HepG2 (cell line): Measurements from ENCODE around the gene IMPDH1. TPM values are rescaled to one million over a fixed set of nuclear protein-coding genes. Genes with fewer than 3 reads are reported as not detected.

Source experiments
- ATAC-seq: fragments of 200-7000 bp; cut with Tn5 transposase; 3 replicates; pipeline ENCODE4 v1.9.1; 2020; ENCODE audit warnings: mild to moderate bottlenecking, moderate library complexity
- BruUV-seq: library from RNA; stranded (reverse); fragments of 400-500 nt; replicated peaks from 2 replicates; lab custom pipeline; 2021; lab: Mats Ljungman, UMichigan
- CTCF ChIA-PET: fragments of 300-600 bp; formaldehyde crosslinking; extraction: SDS; loops from one replicate; lab custom pipeline; 2021; ENCODE audit warnings: low total read pairs, inconsistent platforms, low intra/inter-chr PET ratio; lab: Yijun Ruan, JAX
- POLR2A ChIA-PET: fragments of 350-600 bp; sonication (Branson Sonifier 250); formaldehyde crosslinking; loops from one replicate; lab custom pipeline; 2020; ENCODE audit warnings: antibody characterized with exemption, inconsistent platforms; lab: Yijun Ruan, JAX
- DNase-seq: peaks from one replicate; pipeline ENCODE4 v3.0.0-alpha.2; 2015; ENCODE audit warnings: low spot score
- FAIRE-seq: peaks from 3 replicates; lab custom pipeline; 2011; peaks lifted over from hg19 to GRCh38; lab: Jason Lieb, UNC
- H2AFZ ChIP-seq: one replicate; pipeline ENCODE4 v1.6.1; 2011; ENCODE audit warnings: low read length, inconsistent platforms
- H3K27ac ChIP-seq: fragments of 300-600 bp; 3 replicates; pipeline ENCODE4 v1.8.0; 2011; ENCODE audit warnings: mixed run types, mild to moderate bottlenecking, mixed read lengths, low read length, inconsistent platforms; ENCODE audit not compliant: insufficient read depth; ENCODE audit errors: extremely low read length
- H3K27me3 ChIP-seq, 2 experiments: fragments of 200-600 bp in 1 of 2; 2 replicates in 1 of 2; 3 replicates in 1 of 2; pipeline versions ENCODE4 v1.6.0 to v1.8.0; 2011; ENCODE audit warnings: low read length in 2 of 2, mild to moderate bottlenecking in 2 of 2, moderate library complexity in 2 of 2, inconsistent platforms in 1 of 2; ENCODE audit not compliant: insufficient read depth in 2 of 2, control insufficient read depth in 1 of 2
- H3K36me3 ChIP-seq, 2 experiments: fragments of 200-600 bp in 1 of 2; replicated peaks in 1 of 2; 2 replicates in 1 of 2; 3 replicates in 1 of 2; pipeline versions ENCODE4 v1.5.1 to v1.8.0; 2011; ENCODE audit warnings: low read length in 2 of 2, inconsistent platforms in 1 of 2; ENCODE audit not compliant: insufficient read depth in 2 of 2, control insufficient read depth in 1 of 2
- H3K4me1 ChIP-seq: 2 replicates; pipeline ENCODE4 v1.5.1; 2012; ENCODE audit warnings: low read length, inconsistent platforms; ENCODE audit not compliant: insufficient read depth
- H3K4me2 ChIP-seq: 2 replicates; pipeline ENCODE4 v1.6.0; 2011; ENCODE audit warnings: low read depth, low read length, inconsistent platforms
- H3K4me3 ChIP-seq, 3 experiments: fragments of 200-600 bp in 1 of 3; sonication (generic), shearing (Covaris generic) in 1 of 3; replicated peaks in 1 of 3; 2 replicates each; pipeline ENCODE4 v1.5.1; 2011 to 2016; ENCODE audit warnings: low read length in 3 of 3, inconsistent platforms in 2 of 3, low read depth in 2 of 3, mild to moderate bottlenecking in 2 of 3, control low read depth in 1 of 3, mixed read lengths in 1 of 3; ENCODE audit not compliant: insufficient read depth in 1 of 3
- H3K79me2 ChIP-seq: one replicate; pipeline ENCODE4 v1.6.1; 2011; ENCODE audit warnings: low read length, inconsistent platforms; ENCODE audit not compliant: insufficient read depth
- H3K9ac ChIP-seq: 2 replicates; pipeline ENCODE4 v1.6.0; 2011; ENCODE audit warnings: mild to moderate bottlenecking, low read depth, low read length, inconsistent platforms; ENCODE audit not compliant: insufficient read depth
- H3K9me3 ChIP-seq: 2 replicates; pipeline ENCODE4 v1.5.1; 2012; ENCODE audit warnings: mild to moderate bottlenecking, low read length
- H4K20me1 ChIP-seq: 2 replicates; pipeline ENCODE4 v1.6.0; 2011; ENCODE audit warnings: inconsistent platforms, mild to moderate bottlenecking, low read length, moderate library complexity; ENCODE audit not compliant: insufficient read depth
- AGO1 ChIP-seq: fragments of 200-400 bp; formaldehyde crosslinking; IDR thresholded peaks from 2 replicates; pipeline ENCODE4 v1.6.1; 2017; ENCODE audit warnings: mild to moderate bottlenecking, low read depth, low read length, moderate library complexity; ENCODE audit not compliant: poor library complexity, severe bottlenecking
- CEBPG ChIP-seq: IDR thresholded peaks from 2 replicates; pipeline ENCODE4 v1.6.1; 2016
- ELF1 ChIP-seq: sonication (generic); formaldehyde crosslinking; IDR thresholded peaks from 2 replicates; pipeline ENCODE4 v1.4.0; 2020; ENCODE audit warnings: missing genetic modification reagents
- PAF1 ChIP-seq: IDR thresholded peaks from 2 replicates; pipeline ENCODE4 v1.6.1; 2016; ENCODE audit warnings: missing genetic modification reagents, missing compliant biosample characterization
- PHF21A ChIP-seq: sonication (generic); formaldehyde crosslinking; IDR thresholded peaks from 2 replicates; pipeline ENCODE4 v1.5.0; 2020; ENCODE audit warnings: mild to moderate bottlenecking, missing genetic modification reagents
- ZFP41 ChIP-seq: sonication (generic); formaldehyde crosslinking; IDR thresholded peaks from 2 replicates; pipeline ENCODE4 v1.4.0; 2020; ENCODE audit warnings: mild to moderate bottlenecking, missing genetic modification reagents, borderline replicate concordance
- ZNF329 ChIP-seq: sonication (generic); formaldehyde crosslinking; IDR thresholded peaks from 2 replicates; pipeline ENCODE4 v1.9.0; 2021; ENCODE audit warnings: low read depth, mild to moderate bottlenecking, missing genetic modification reagents
- ZNF430 ChIP-seq: sonication (generic); formaldehyde crosslinking; IDR thresholded peaks from 2 replicates; pipeline ENCODE4 v1.9.0; 2021; ENCODE audit warnings: mild to moderate bottlenecking, missing genetic modification reagents
- ZNF577 ChIP-seq: sonication (generic); formaldehyde crosslinking; IDR thresholded peaks from 2 replicates; pipeline ENCODE4 v1.4.0; 2020; ENCODE audit warnings: mild to moderate bottlenecking, low read depth, missing genetic modification reagents, borderline replicate concordance
- WGBS: methylation state at CpG from one replicate; pipeline ENCODE4 v1.1.6; 2017; ENCODE audit warnings: low lambda C conversion rate; 5-methylcytosine and 5-hydroxymethylcytosine counted together
- in situ Hi-C: cut with HindIII; loops from 2 replicates; pipeline ENCODE4 v1.10.0; 2017; ENCODE audit warnings: low pct_unique_long_range_greater_than_20kb; ENCODE audit not compliant: extremely low pct_ligation_motif_present
- intact Hi-C: fragments of 100-400 bp; cut with micrococcal nuclease; formaldehyde crosslinking; loops from one replicate; pipeline ENCODE4 v1.10.0; 2022; ENCODE audit not compliant: unreplicated experiment
- polyA plus RNA-seq, 8 experiments: library from polyadenylated mRNA; depleted of rRNA in 3 of 8; stranded (reverse) in 7 of 8; unstranded in 1 of 8; fragments of >200 nt; fragmentation: Illumina TruSeq in 4 of 8; extraction: Trizol in 4 of 8; gene quantifications; 2 replicates each; pipeline versions ENCODE4 v1.2.1 to v1.2.3, GENCODE V29; 2011 to 2016; ENCODE audit warnings: low read depth in 4 of 8, missing spikeins in 1 of 8, mixed read lengths in 1 of 8; ENCODE audit not compliant: insufficient read depth in 1 of 8
- total RNA-seq, 5 experiments: library from RNA; depleted of rRNA; stranded (reverse); fragments of >200 nt; fragmentation: Illumina TruSeq; extraction: Trizol; gene quantifications; 2 replicates each; pipeline ENCODE4 v1.2.3, GENCODE V29; 2016; ENCODE audit warnings: low read depth in 1 of 5
- TF ChIP-seq, protein P1 (sequence below): IDR thresholded peaks from 2 replicates; pipeline ENCODE4 v1.6.1; 2018; ENCODE audit warnings: missing genetic modification reagents

The IMPDH1 gene
- total and polyA plus RNA-seq, 2 of the 13 experiments (the other 11 are each of a cell fraction or from before 2014, with no cell fraction given): 22.8 to 34.0 TPM

DNA sequence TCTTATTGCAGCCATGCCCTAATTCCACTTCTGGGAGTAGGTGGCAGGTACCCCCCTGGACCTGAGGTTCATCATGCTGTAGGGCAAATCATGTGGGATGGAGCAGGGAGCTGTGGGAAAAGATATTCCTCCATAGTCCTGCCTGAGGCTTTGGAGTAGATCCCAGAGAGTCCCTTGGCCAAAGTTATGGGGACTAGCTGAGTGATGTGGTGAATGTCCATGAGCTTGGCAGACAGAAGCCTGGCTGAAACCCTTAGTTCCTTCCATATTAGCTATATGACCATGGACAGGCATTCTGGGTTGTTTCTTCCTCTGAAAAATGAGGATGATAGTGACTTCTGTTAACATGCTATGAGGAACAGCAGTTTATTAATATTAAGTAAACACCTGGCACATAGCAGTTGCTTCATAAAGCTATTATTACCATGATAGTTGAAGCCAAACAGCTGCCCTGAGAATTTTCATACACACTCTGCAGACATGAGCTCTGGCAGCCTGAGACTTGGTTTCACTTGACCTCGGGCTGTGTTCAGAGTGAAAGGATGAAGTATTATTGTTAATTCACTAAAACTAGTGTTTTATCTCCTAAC, 15.0 kb upstream of the IMPDH1 start:
- no peaks in the 10 kb centered on the region for H3K36me3 ChIP-seq
- no peaks in the 10 kb centered on the region for H3K79me2 ChIP-seq
- peaks cover 0 to 15% of the 10 kb centered on the region in 2 experiments; a peak in 4 of 5 replicates for H3K27me3 ChIP-seq
- intact Hi-C loops (loop anchor here (1.0 kb wide), 1 partner anchor 26 kb away; no protein-coding TSS in a partner anchor), in situ Hi-C loops (loop anchor here (5.0 to 25.0 kb wide), 2 partner anchors 33 to 463 kb away; partner anchors contain the start of gene HILPDA)
- peaks cover 59% of the 10 kb centered on the region for H3K4me1 ChIP-seq
- H3K9ac ChIP-seq: no peak overlapping the region
- no peak overlapping the region for H3K27ac ChIP-seq
- DNase-seq (no peak), FAIRE-seq (no peak), ATAC-seq (no peak)
- TF ChIP-seq ELF1 (CRISPR knock-in tag) (no peak), AGO1 (no peak), ZNF430 (CRISPR knock-in tag) (no peak), ZFP41 (CRISPR knock-in tag) (no peak), ZNF577 (CRISPR knock-in tag) (no peak), ZNF329 (CRISPR knock-in tag) (no peak), PAF1 (CRISPR knock-in tag) (no peak), CEBPG (CRISPR knock-in tag) (no peak), PHF21A (CRISPR knock-in tag) (no peak)
- TF ChIP-seq, protein P1, sequence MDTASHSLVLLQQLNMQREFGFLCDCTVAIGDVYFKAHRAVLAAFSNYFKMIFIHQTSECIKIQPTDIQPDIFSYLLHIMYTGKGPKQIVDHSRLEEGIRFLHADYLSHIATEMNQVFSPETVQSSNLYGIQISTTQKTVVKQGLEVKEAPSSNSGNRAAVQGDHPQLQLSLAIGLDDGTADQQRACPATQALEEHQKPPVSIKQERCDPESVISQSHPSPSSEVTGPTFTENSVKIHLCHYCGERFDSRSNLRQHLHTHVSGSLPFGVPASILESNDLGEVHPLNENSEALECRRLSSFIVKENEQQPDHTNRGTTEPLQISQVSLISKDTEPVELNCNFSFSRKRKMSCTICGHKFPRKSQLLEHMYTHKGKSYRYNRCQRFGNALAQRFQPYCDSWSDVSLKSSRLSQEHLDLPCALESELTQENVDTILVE (CRISPR knock-in tag): no peak
- no TSS peak for BruUV-seq
- POLR2A ChIA-PET: interaction anchor here (2.9 kb wide), 1 partner anchor 10 kb away, joined by 11 read pairs; no protein-coding TSS in a partner anchor
- H3K9me3 ChIP-seq: no peaks in the 10 kb centered on the region
- H3K4me2 ChIP-seq: no peak overlapping the region
- 86% methylated on average over 1 of the region's 1 CpG for WGBS
- no peaks in the 10 kb centered on the region for H4K20me1 ChIP-seq
- H2AFZ ChIP-seq: no peak overlapping the region
- CTCF ChIA-PET: interaction anchor here (5.2 to 7.4 kb wide), 2 partner anchors 26 to 35 kb away, joined by 48 to 140 read pairs; no protein-coding TSS in a partner anchor
- H3K4me3 ChIP-seq: no peak overlapping the region
